Parathyroid adenoma (tissue), 2 donors: Measurements from ENCODE around the gene KCNQ1.

ENCODE experiments used
- H2AFZ ChIP-seq: fragments of 300-600 bp; sonication (generic); one replicate; pipeline ENCODE4 v1.7.0; 2017; ENCODE audit warnings: antibody characterized with exemption, mild to moderate bottlenecking
- H3K27ac ChIP-seq: fragments of 300-600 bp; sonication (generic); one replicate; pipeline ENCODE4 v1.7.0; 2017
- H3K27me3 ChIP-seq: fragments of 300-600 bp; sonication (generic); one replicate; pipeline ENCODE4 v1.7.0; 2017; ENCODE audit warnings: low read length; ENCODE audit not compliant: control insufficient read depth, insufficient read depth
- H3K36me3 ChIP-seq: fragments of 300-600 bp; sonication (generic); one replicate; pipeline ENCODE4 v1.7.0; 2017; ENCODE audit warnings: low read length; ENCODE audit not compliant: control insufficient read depth, insufficient read depth
- H3K4me1 ChIP-seq: fragments of 300-600 bp; sonication (generic); one replicate; pipeline ENCODE4 v1.7.0; 2017; ENCODE audit warnings: control low read depth
- H3K4me2 ChIP-seq: fragments of 300-600 bp; sonication (generic); one replicate; pipeline ENCODE4 v1.7.0; 2017; ENCODE audit warnings: low read length
- H3K4me3 ChIP-seq: fragments of 300-600 bp; sonication (generic); one replicate; pipeline ENCODE4 v1.7.0; 2017; ENCODE audit warnings: low read depth, low read length
- H3K79me2 ChIP-seq: fragments of 300-600 bp; sonication (generic); one replicate; pipeline ENCODE4 v1.7.0; 2017; ENCODE audit warnings: control low read depth
- H3K9ac ChIP-seq: fragments of 300-600 bp; sonication (generic); one replicate; pipeline ENCODE4 v1.7.0; 2017; ENCODE audit warnings: mild to moderate bottlenecking
- H3K9me3 ChIP-seq: fragments of 300-600 bp; sonication (generic); one replicate; pipeline ENCODE4 v1.7.0; 2017; ENCODE audit warnings: low read length; ENCODE audit not compliant: control insufficient read depth
- CTCF ChIP-seq: fragments of 300-600 bp; sonication (generic); IDR thresholded peaks from one replicate; pipeline ENCODE4 v1.7.0; 2017; ENCODE audit warnings: antibody characterized with exemption, mild to moderate bottlenecking
- donor health status: primary hyperparathyroidism.

KCNQ1 gene

GRCh38 chr11:2806351-2807024, 361.7 kb downstream of the KCNQ1 start:
- Histone ChIP-seq H2AFZ (no peak overlapping the region), H3K27me3 (no peaks in the 10 kb centered on the region), H3K27ac (no peak overlapping the region), H3K9me3 (no peaks in the 10 kb centered on the region), H3K4me2 (no peak overlapping the region), H3K79me2 (no peaks in the 10 kb centered on the region), H3K9ac (no peak overlapping the region), H3K36me3 (no peaks in the 10 kb centered on the region), H3K4me3 (no peak overlapping the region), H3K4me1 (no peaks in the 10 kb centered on the region)
- no peak for TF ChIP-seq CTCF

GRCh38 chr11:2807025-2807681, 362.3 kb downstream of the KCNQ1 start:
- no peak overlapping the region for H3K27ac ChIP-seq
- H3K36me3 ChIP-seq, result no peaks in the 10 kb centered on the region
- no peak for TF ChIP-seq CTCF
- no peaks in the 10 kb centered on the region for H3K27me3 ChIP-seq
- H2AFZ ChIP-seq, result no peak overlapping the region
- H3K4me2 ChIP-seq, result no peak overlapping the region
- no peaks in the 10 kb centered on the region for H3K9me3 ChIP-seq
- no peak overlapping the region for H3K9ac ChIP-seq
- no peak overlapping the region for H3K4me3 ChIP-seq
- H3K4me1 ChIP-seq, result no peaks in the 10 kb centered on the region
- H3K79me2 ChIP-seq, result no peaks in the 10 kb centered on the region

GRCh38 chr11:2807801-2808241, 363.0 kb downstream of the KCNQ1 start:
- Histone ChIP-seq H3K27ac (no peak overlapping the region), H3K9me3 (no peaks in the 10 kb centered on the region), H3K79me2 (no peaks in the 10 kb centered on the region), H2AFZ (no peak overlapping the region), H3K4me2 (no peak overlapping the region), H3K4me1 (no peaks in the 10 kb centered on the region), H3K4me3 (no peak overlapping the region), H3K9ac (no peak overlapping the region), H3K36me3 (no peaks in the 10 kb centered on the region), H3K27me3 (no peaks in the 10 kb centered on the region)
- TF ChIP-seq CTCF, result no peak

- Histone ChIP-seq H3K9me3 (no peaks in the 10 kb centered on the region), H3K9ac (no peak overlapping the region), H3K79me2 (no peaks in the 10 kb centered on the region), H3K36me3 (no peaks in the 10 kb centered on the region), H3K4me3 (no peak overlapping the region), H2AFZ (no peak overlapping the region), H3K27ac (no peak overlapping the region), H3K4me1 (no peaks in the 10 kb centered on the region), H3K27me3 (no peaks in the 10 kb centered on the region), H3K4me2 (no peak overlapping the region)
- no peak for TF ChIP-seq CTCF
Measured at GRCh38 chr11:2808850-2809846, 364.3 kb downstream of the KCNQ1 start.
